Measurements from ENCODE around the gene TIMP1. TPM values are rescaled to one million over a fixed set of nuclear protein-coding genes. Genes with fewer than 3 reads are reported as not detected.

The TIMP1 gene
- total and polyA plus RNA-seq, 8 donors, result 11.5 to 292 (median 105) TPM

DNA sequence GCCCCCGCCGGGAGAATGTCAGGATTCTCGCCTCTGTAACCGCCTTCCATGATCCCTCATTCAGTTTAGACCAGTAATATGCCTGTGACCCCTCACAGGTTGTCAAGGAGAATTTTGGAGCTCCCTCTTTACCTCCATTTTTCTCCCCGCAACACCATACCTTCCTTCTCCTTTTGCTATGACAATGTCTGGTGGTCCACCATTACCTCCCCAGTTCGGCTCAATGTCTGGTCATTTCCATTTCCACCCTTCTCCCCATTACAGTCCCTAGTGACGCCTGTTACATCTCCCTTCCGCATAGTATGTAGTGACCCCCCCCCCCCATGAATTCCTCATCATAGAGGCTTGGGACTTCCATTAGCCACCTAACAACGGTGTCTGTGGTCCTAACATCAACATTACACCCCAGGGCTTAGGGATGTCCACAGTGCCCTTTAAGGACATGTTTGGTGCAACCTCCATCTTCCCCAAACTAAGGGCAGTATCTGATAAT, 20.5 kb upstream of the TIMP1 start:
- Histone ChIP-seq H3K27ac (peak overlapping the region in 3 of 4 donors; percentile 89 to 96 (median 94)), H3K9me3 (no peaks in the 10 kb centered on the region), H3K4me3 (peak overlapping the region; percentile 37 to 60 (median 55)), H3K4me1 (peaks cover 0 to 3% (median 0%) of the 10 kb centered on the region in 3 donors), H3K36me3 (peaks cover 0 to 8% (median 0%) of the 10 kb centered on the region in 3 donors), H3K27me3 (peaks cover 0 to 3% (median 0%) of the 10 kb centered on the region in 4 donors)
- ATAC-seq (no peak), DNase-seq (no peak), FAIRE-seq (no peak)
- WGBS, 2 donors, result 1 to 43% methylated on average over 9 of the region's 9 CpGs
- TF ChIP-seq, protein P1, sequence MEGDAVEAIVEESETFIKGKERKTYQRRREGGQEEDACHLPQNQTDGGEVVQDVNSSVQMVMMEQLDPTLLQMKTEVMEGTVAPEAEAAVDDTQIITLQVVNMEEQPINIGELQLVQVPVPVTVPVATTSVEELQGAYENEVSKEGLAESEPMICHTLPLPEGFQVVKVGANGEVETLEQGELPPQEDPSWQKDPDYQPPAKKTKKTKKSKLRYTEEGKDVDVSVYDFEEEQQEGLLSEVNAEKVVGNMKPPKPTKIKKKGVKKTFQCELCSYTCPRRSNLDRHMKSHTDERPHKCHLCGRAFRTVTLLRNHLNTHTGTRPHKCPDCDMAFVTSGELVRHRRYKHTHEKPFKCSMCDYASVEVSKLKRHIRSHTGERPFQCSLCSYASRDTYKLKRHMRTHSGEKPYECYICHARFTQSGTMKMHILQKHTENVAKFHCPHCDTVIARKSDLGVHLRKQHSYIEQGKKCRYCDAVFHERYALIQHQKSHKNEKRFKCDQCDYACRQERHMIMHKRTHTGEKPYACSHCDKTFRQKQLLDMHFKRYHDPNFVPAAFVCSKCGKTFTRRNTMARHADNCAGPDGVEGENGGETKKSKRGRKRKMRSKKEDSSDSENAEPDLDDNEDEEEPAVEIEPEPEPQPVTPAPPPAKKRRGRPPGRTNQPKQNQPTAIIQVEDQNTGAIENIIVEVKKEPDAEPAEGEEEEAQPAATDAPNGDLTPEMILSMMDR (IDR thresholded peaks at IDR 0.05), result no peak
- intact Hi-C loops (cut with DNase I), result no loop called here

DNA sequence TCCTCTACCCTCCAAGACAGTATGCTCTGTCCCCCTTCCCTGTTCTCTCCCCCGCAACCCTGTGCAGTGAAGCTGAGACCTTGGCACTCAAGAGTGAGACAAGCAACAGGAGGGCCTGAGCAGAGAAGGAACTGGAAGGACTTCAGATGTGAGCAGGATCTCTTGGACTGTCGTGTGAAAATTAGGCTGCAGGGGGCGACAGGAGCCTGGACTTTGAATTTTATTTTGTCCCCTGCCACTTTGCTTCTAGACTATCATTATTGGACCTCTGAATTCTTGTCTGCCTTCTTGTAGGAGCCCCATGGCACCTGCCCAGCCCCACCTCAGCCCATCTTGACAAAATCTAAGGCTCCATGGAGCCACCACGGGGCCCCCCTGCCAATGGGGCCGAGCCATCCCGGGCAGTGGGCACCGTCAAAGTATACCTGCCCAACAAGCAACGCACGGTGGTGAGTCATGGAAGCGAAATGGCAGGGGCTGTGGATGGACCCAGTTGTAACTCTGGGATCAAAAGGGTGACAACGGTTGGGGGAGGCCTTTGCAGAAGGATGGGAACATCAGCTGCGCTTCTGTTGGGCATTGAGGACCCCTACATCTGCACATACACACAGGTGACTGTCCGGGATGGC, 19.5 kb upstream of the TIMP1 start:
- Histone ChIP-seq H3K27me3 (peaks cover 0 to 3% (median 0%) of the 10 kb centered on the region in 4 donors), H3K36me3 (peaks cover 0 to 9% (median 0%) of the 10 kb centered on the region in 3 donors), H3K27ac (no peak overlapping the region), H3K4me3 (no peak overlapping the region), H3K9me3 (no peaks in the 10 kb centered on the region), H3K4me1 (peaks cover 0 to 3% (median 0%) of the 10 kb centered on the region in 3 donors)
- WGBS, 2 donors, result 67 to 68% methylated on average over 13 of the region's 13 CpGs
- FAIRE-seq (no peak), ATAC-seq (no peak), DNase-seq (no peak)
- intact Hi-C loops (cut with DNase I), result no loop called here
- TF ChIP-seq, protein P1 (IDR thresholded peaks at IDR 0.05), result peak in 1 of 4 donors; percentile 9

DNA sequence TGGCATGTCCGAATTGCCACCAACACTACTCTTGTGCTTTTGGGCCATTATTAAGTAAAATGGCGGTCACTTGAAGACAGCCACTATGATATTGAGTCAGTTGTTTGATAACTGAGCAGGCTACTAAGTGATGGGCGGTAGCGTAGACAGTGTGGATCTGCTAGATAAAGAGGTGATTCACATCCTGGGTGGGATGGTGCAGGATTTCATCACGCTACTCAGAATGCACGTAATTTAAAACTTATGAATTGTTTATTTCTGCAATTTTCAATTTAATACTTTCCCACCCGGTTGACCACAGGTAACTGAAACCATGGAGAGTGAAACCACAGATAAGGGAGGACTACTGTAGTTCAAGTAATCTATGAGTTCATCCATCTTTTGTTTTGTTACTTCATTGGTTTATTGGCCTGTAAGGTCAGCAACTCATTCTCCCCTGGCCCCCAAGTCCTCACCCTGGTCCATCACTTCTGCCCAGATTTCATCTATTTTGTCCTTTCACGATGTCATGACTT, 18.4 kb upstream of the TIMP1 start:
- intact Hi-C loops (cut with DNase I), result no loop called here
- TF ChIP-seq, protein P1 (IDR thresholded peaks at IDR 0.05), result no peak
- peaks cover 0 to 3% (median 0%) of the 10 kb centered on the region in 3 donors for H3K4me1 ChIP-seq
- FAIRE-seq (no peak), DNase-seq (no peak), ATAC-seq (no peak)
- H3K27ac ChIP-seq, result no peak overlapping the region
- no peak overlapping the region for H3K4me3 ChIP-seq
- H3K27me3 ChIP-seq, result no peaks in the 10 kb centered on the region
- peaks cover 0 to 9% (median 0%) of the 10 kb centered on the region in 3 donors for H3K36me3 ChIP-seq
- 78 to 87% methylated on average over 8 of the region's 8 CpGs for WGBS, 2 donors
- H3K9me3 ChIP-seq, result no peaks in the 10 kb centered on the region

DNA sequence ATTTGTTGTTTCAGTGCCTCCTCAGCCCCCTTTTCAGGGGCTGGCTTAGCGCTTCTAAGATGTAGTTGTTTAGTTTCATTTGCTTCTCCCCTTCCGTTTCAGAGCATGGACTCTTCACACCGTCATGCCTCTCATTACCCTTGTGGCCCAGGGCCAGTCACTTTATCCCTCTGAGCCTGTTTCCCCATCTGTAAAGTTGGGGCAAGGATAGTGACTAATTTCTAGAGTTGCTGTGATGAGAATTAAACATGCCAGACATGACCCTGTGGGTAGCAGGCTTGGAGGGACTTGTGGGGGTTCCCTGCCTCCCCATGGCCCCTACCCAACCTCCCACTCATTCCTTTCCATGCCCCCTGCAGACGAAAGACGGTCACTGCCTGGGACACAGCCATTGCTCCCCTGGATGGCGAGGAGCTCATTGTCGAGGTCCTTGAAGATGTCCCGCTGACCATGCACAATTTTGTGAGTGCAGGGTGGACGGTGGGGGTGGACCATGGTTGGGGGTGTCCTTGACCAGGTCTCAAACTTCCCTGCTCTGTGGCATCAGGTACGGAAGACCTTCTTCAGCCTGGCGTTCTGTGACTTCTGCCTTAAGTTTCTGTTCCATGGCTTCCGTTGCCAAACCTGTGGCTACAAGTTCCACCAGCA, 17.7 kb upstream of the TIMP1 start:
- TF ChIP-seq, protein P1 (IDR thresholded peaks at IDR 0.05), result no peak
- no peaks in the 10 kb centered on the region for H3K9me3 ChIP-seq
- DNase-seq (no peak), ATAC-seq (no peak), FAIRE-seq (no peak)
- intact Hi-C loops (cut with DNase I), result no loop called here
- H3K4me3 ChIP-seq, result no peak overlapping the region
- H3K4me1 ChIP-seq, result peaks cover 0 to 3% (median 0%) of the 10 kb centered on the region in 3 donors
- H3K27ac ChIP-seq, result no peak overlapping the region
- peaks cover 0 to 13% (median 0%) of the 10 kb centered on the region in 3 donors for H3K36me3 ChIP-seq
- no peaks in the 10 kb centered on the region for H3K27me3 ChIP-seq
- WGBS, 2 donors, result 75 to 83% methylated on average over 12 of the region's 12 CpGs

Measured in pancreas (tissue), 10 donors.